ENCODE data around the gene RND2. TPM values are rescaled to one million over a fixed set of nuclear protein-coding genes. Genes with fewer than 3 reads are reported as not detected.

Gene RND2
- total RNA-seq, 1 experiment from 2014 or later = 0.26 TPM

DNA sequence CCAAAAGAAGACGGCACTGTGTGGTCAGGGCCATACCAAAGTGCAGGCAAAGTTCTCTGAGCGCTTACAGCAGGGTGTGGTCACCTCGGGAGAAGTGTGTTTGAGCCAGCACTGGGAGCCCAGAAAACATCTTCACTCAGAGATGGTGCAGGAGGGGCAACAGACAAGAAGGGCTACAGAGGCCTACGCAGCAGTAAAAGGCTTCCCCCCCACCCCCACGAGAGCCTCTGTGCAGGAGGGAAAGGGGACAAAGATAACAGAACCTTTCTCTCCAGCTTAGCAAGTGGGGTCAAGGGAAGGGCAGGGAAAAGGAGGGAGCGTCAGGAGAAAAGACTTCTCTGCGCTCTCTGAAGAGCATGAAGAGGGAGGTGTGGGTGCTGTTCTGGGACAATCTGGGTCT is 5.6 kb upstream of the RND2 start:
- H3K4me3 ChIP-seq = no peak overlapping the region

DNA sequence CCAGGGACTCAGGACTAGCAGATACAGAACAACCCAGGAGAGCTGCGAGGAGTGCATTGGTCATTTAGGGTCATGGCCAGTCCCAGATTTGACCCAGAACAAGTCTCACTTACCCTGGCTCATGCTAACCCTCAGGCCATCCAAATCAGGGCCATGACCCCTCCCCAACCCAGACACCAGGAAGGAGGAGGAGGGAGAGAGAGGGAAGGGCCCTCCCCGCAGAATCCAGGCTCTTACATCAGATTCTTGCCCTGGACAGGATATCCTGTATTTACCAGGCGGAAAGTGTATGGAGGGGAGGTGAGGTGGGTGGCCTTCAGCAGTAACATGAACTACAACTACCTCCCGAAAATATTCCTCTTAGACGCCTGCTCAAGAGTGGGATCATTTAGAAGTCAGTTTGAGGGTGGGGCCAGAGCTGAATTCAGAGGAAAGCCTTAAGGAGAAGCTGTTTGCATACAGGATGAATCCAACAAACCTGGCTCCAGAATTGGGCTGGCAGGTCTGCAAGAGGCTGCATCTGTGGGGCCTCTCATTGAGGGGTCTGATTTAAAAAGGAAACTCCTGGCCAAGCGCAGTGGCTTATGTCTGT is 4.9 kb upstream of the RND2 start:
- Histone ChIP-seq H3K79me2 (ENCODE audit: low read depth) (peaks cover 21% of the 10 kb centered on the region), H4K20me1 (ENCODE audit: insufficient read depth) (peaks cover 2% of the 10 kb centered on the region; the same call in 1 of the 2 replicates), H3K27me3 (ENCODE audit: insufficient read depth, low read depth) (no peaks in the 10 kb centered on the region), H2AFZ (no peak overlapping the region), H3K27ac (no peak overlapping the region), H3F3A (ENCODE audit: insufficient read depth, low read depth) (peaks cover 28% of the 10 kb centered on the region; the same call in 1 of the 2 replicates), H3K4me3 (peak overlapping the region; percentile 95; the same call in 1 of the 2 replicates), H3K9me2 (ENCODE audit: insufficient read depth) (no peaks in the 10 kb centered on the region), H3K4me1 (replicated peaks; ENCODE audit: insufficient read depth) (peaks cover 21% of the 10 kb centered on the region), H3K36me3 (ENCODE audit: low read depth) (peaks cover 14% of the 10 kb centered on the region), H3K4me2 (peak overlapping the region; percentile 97), H3K9me3 (ENCODE audit: insufficient read depth, low read depth) (no peaks in the 10 kb centered on the region)
- ChIA-PET CTCF (no interaction called here), POLR2A (ENCODE audit: unreplicated experiment) (interaction anchor here (0.6 to 0.7 kb wide), 2 partner anchors 341 to 597 kb away, joined by 3 to 4 read pairs; partner anchors contain the start of gene CAVIN1)
- DNase-seq = no peak
- intact Hi-C loops (cut with micrococcal nuclease; ENCODE audit: unreplicated experiment) = loop anchor here (2.0 to 5.0 kb wide), 2 partner anchors 151 to 342 kb away; partner anchors contain the start of gene NBR1
- TF ChIP-seq, protein P1, sequence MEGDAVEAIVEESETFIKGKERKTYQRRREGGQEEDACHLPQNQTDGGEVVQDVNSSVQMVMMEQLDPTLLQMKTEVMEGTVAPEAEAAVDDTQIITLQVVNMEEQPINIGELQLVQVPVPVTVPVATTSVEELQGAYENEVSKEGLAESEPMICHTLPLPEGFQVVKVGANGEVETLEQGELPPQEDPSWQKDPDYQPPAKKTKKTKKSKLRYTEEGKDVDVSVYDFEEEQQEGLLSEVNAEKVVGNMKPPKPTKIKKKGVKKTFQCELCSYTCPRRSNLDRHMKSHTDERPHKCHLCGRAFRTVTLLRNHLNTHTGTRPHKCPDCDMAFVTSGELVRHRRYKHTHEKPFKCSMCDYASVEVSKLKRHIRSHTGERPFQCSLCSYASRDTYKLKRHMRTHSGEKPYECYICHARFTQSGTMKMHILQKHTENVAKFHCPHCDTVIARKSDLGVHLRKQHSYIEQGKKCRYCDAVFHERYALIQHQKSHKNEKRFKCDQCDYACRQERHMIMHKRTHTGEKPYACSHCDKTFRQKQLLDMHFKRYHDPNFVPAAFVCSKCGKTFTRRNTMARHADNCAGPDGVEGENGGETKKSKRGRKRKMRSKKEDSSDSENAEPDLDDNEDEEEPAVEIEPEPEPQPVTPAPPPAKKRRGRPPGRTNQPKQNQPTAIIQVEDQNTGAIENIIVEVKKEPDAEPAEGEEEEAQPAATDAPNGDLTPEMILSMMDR (conservative IDR thresholded peaks at IDR 0.05) = no peak
- no peak for TF ChIP-seq EZH2 (IDR thresholded peaks at IDR 0.05; ENCODE audit: low read depth)
- BruUV-seq (replicated peaks) = no TSS peak

More for the DNA sequence above, 5.6 kb upstream of the RND2 start:
- Histone ChIP-seq H3K79me2 (ENCODE audit: low read depth) (peaks cover 21% of the 10 kb centered on the region), H3K27ac (no peak overlapping the region), H3K4me1 (replicated peaks; ENCODE audit: insufficient read depth) (peaks cover 21% of the 10 kb centered on the region), H3K36me3 (ENCODE audit: low read depth) (peaks cover 14% of the 10 kb centered on the region), H2AFZ (no peak overlapping the region), H3K9me3 (ENCODE audit: insufficient read depth, low read depth) (no peaks in the 10 kb centered on the region), H3K27me3 (ENCODE audit: insufficient read depth, low read depth) (no peaks in the 10 kb centered on the region), H3F3A (ENCODE audit: insufficient read depth, low read depth) (peaks cover 35% of the 10 kb centered on the region; the same call in 1 of the 2 replicates), H4K20me1 (ENCODE audit: insufficient read depth) (peaks cover 2% of the 10 kb centered on the region; the same call in 1 of the 2 replicates), H3K9me2 (ENCODE audit: insufficient read depth) (no peaks in the 10 kb centered on the region), H3K4me2 (no peak overlapping the region)
- ChIA-PET POLR2A (ENCODE audit: unreplicated experiment) (no interaction called here), CTCF (no interaction called here)
- BruUV-seq (replicated peaks) = no TSS peak
- intact Hi-C loops (cut with micrococcal nuclease; ENCODE audit: unreplicated experiment) = no loop called here
- TF ChIP-seq, protein P1 (conservative IDR thresholded peaks at IDR 0.05) = no peak
- no peak for TF ChIP-seq EZH2 (IDR thresholded peaks at IDR 0.05; ENCODE audit: low read depth)
- no peak for DNase-seq

DNA sequence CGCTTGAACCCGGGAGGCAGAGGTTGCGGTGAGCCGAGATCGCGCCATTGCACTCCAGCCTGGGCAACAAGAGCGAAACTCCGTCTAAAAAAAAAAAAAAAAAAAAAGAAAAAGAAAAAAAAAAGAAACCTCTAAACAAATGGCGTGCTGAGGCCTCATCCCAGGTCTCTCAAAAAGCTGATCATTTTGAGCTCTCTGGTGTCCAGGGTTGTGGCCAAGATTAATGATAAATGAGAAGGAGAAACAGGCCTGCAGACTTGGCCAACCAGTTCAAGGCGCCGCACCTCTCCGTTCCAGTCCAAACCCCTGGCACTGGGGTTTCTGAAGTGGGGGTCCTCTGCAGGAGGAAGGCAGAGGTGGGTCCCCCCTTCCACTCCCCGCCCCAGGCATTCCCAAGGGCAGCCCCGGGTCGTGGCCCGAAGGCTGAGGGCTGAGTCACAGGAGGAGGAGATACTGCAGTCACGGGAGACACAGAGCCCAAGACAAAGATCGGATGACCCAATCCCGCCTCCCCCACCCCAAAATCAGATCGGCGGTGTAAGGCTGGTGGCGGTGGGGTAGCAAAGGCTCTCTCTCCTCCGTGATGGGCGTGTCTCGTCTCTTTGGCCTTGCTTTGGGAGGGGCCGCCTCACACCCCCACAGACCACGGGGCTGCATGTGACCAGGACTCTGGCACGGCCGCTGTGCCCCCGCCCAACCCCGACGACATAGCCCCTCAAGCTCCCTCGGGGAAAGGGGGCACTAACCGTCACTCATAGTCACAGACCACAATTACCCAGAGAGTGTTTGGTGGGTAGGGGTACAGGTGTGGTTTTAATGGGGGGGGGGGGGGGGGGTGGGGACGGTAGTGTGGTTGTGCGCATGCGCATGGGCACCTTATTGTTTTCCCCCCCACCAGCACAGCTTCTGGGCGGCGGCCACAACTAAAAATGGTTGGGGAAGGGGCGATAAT is 4.0 kb upstream of the RND2 start:
- peak overlapping the region; percentile 82 for H3K27ac ChIP-seq
- no peaks in the 10 kb centered on the region for H3K27me3 ChIP-seq (ENCODE audit: insufficient read depth, low read depth)
- H3K4me1 ChIP-seq (replicated peaks; ENCODE audit: insufficient read depth) = peaks cover 21% of the 10 kb centered on the region
- no peaks in the 10 kb centered on the region for H3K9me3 ChIP-seq (ENCODE audit: insufficient read depth, low read depth)
- H3K4me2 ChIP-seq = peak overlapping the region; percentile 97
- no peaks in the 10 kb centered on the region for H3K9me2 ChIP-seq (ENCODE audit: insufficient read depth)
- TSS peak; percentile 27 for BruUV-seq (replicated peaks)
- TF ChIP-seq, protein P1 (conservative IDR thresholded peaks at IDR 0.05) = no peak
- TF ChIP-seq EZH2 (IDR thresholded peaks at IDR 0.05; ENCODE audit: low read depth) = no peak
- peak; percentile 68 to 84 for DNase-seq
- peak overlapping the region; percentile 97 for H2AFZ ChIP-seq
- H4K20me1 ChIP-seq (ENCODE audit: insufficient read depth) = peaks cover 2% of the 10 kb centered on the region; the same call in 1 of the 2 replicates
- H3K79me2 ChIP-seq (ENCODE audit: low read depth) = peaks cover 21% of the 10 kb centered on the region
- intact Hi-C loops (cut with micrococcal nuclease; ENCODE audit: unreplicated experiment) = loop anchor here (1.0 to 5.0 kb wide), 3 partner anchors 104 to 341 kb away; partner anchors contain the start of genes BRCA1 and NBR1
- CTCF ChIA-PET = interaction anchor here (0.6 to 0.7 kb wide), 2 partner anchors 32 to 443 kb away, joined by 4 read pairs; no protein-coding TSS in a partner anchor
- peaks cover 11% of the 10 kb centered on the region for H3K36me3 ChIP-seq (ENCODE audit: low read depth)
- peak overlapping the region; percentile 95 for H3K4me3 ChIP-seq
- peaks cover 28% of the 10 kb centered on the region; the same call in 1 of the 2 replicates for H3F3A ChIP-seq (ENCODE audit: insufficient read depth, low read depth)
- POLR2A ChIA-PET (ENCODE audit: unreplicated experiment) = interaction anchor here (0.6 to 0.9 kb wide), 6 partner anchors 15 to 598 kb away, joined by 3 to 11 read pairs (median 3); partner anchors contain the start of gene CAVIN1

Data from PC-9 (cell line).